ENCODE data around the gene PER2.
"Not testable (repeated sequence)": the region's sequence is repeated elsewhere in the genome, so short reads cannot be mapped to it uniquely, and the experiment has no call there.

The PER2 gene

GRCh38 chr2:238313289-238313990 lies 25.0 kb upstream of the PER2 start:
- DNase-seq (ENCODE audit: low read depth, low spot score): no peak

- DNase-seq (ENCODE audit: low read depth, low spot score): not testable (repeated sequence)
These were observed 22.3 kb upstream of the PER2 start for GRCh38 chr2:238310721-238311120.

- no peak for DNase-seq (ENCODE audit: low read depth, low spot score)
These were observed 19.8 kb upstream of the PER2 start for GRCh38 chr2:238308177-238308576.

- DNase-seq (ENCODE audit: low read depth, low spot score): no peak
These were observed 18.2 kb upstream of the PER2 start for GRCh38 chr2:238306672-238306998.

- DNase-seq (ENCODE audit: low read depth, low spot score): no peak
These were observed 17.7 kb upstream of the PER2 start for GRCh38 chr2:238305965-238306671.

- no peak for DNase-seq (ENCODE audit: low read depth, low spot score)
These were observed 16.9 kb upstream of the PER2 start for GRCh38 chr2:238305092-238305862.

- DNase-seq (ENCODE audit: low read depth, low spot score): no peak
These were observed 15.7 kb upstream of the PER2 start for GRCh38 chr2:238304116-238304515.

GRCh38 chr2:238302751-238303150 lies 14.3 kb upstream of the PER2 start:
- no peak for DNase-seq (ENCODE audit: low read depth, low spot score)

GRCh38 chr2:238302087-238302486 lies 13.7 kb upstream of the PER2 start:
- DNase-seq (ENCODE audit: low read depth, low spot score): no peak

- DNase-seq (ENCODE audit: low read depth, low spot score): no peak
These were observed 11.4 kb upstream of the PER2 start for GRCh38 chr2:238299803-238300202.

GRCh38 chr2:238296638-238297457 lies 8.4 kb upstream of the PER2 start:
- no peak for DNase-seq (ENCODE audit: low read depth, low spot score)

GRCh38 chr2:238295144-238296112 lies 7.0 kb upstream of the PER2 start:
- DNase-seq (ENCODE audit: low read depth, low spot score): no peak

GRCh38 chr2:238294393-238295143 lies 6.2 kb upstream of the PER2 start:
- no peak for DNase-seq (ENCODE audit: low read depth, low spot score)

- DNase-seq (ENCODE audit: low read depth, low spot score): no peak
These were observed 5.6 kb upstream of the PER2 start for GRCh38 chr2:238294046-238294392.

- DNase-seq (ENCODE audit: low read depth, low spot score): no peak
These were observed 3.3 kb upstream of the PER2 start for GRCh38 chr2:238291550-238292281.

GRCh38 chr2:238290715-238291549 lies 2.5 kb upstream of the PER2 start:
- DNase-seq (ENCODE audit: low read depth, low spot score): no peak

GRCh38 chr2:238290091-238290509 lies 1.7 kb upstream of the PER2 start:
- no peak for DNase-seq (ENCODE audit: low read depth, low spot score)

GRCh38 chr2:238289574-238289973 lies 1.2 kb upstream of the PER2 start:
- DNase-seq (ENCODE audit: low read depth, low spot score): no peak
